Activated CD8-positive, alpha-beta T cell treated with anti-CD3 and anti-CD28 coated beads for 36 hours (primary cell): Measurements from ENCODE around the gene NOC2L. TPM values are rescaled to one million over a fixed set of nuclear protein-coding genes. Genes with fewer than 3 reads are reported as not detected.

ENCODE experiments used
- ATAC-seq: fragments of 200-7000 bp; cut with Tn5 transposase; one replicate; pipeline ENCODE4 v1.10.0; 2021; ENCODE audit warnings: mild to moderate bottlenecking, moderate library complexity
- CTCF ChIA-PET: fragments of 350-600 bp; sonication (Branson Sonifier 250); formaldehyde crosslinking; loops from one replicate; lab custom pipeline; 2021; ENCODE audit warnings: antibody characterized with exemption; lab: Charles Lee
- POLR2A ChIA-PET: fragments of 350-600 bp; sonication (Branson Sonifier 250); formaldehyde crosslinking; loops from one replicate; lab custom pipeline; 2021; ENCODE audit warnings: antibody characterized with exemption; lab: Charles Lee
- DNase-seq: peaks from one replicate; pipeline ENCODE4 v3.0.0-alpha.2; 2020
- H3K27ac Mint-ChIP-seq: one replicate; pipeline ENCODE4 v1.8.0; 2021; ENCODE audit warnings: mild to moderate bottlenecking, mixed read lengths
- H3K27me3 Mint-ChIP-seq: one replicate; pipeline ENCODE4 v1.8.0; 2021; ENCODE audit warnings: mixed read lengths
- H3K36me3 Mint-ChIP-seq: one replicate; pipeline ENCODE4 v1.8.0; 2021; ENCODE audit warnings: low read depth, mixed read lengths
- H3K4me1 Mint-ChIP-seq: one replicate; pipeline ENCODE4 v1.8.0; 2021; ENCODE audit warnings: low read depth, mixed read lengths
- H3K4me3 Mint-ChIP-seq: one replicate; pipeline ENCODE4 v1.8.0; 2021; ENCODE audit warnings: mild to moderate bottlenecking, moderate library complexity, mixed read lengths
- H3K9me3 Mint-ChIP-seq: one replicate; pipeline ENCODE4 v1.8.0; 2021; ENCODE audit warnings: mixed read lengths
- intact Hi-C: fragments of 100-400 bp; cut with micrococcal nuclease; formaldehyde crosslinking; loops from one replicate; pipeline ENCODE4 v1.10.0; 2022
- total RNA-seq, 2 experiments: library from RNA; stranded (reverse); gene quantifications; one replicate each; pipeline ENCODE4 v1.2.3, GENCODE V29; 2021
- TF ChIP-seq, protein P1 (sequence below): fragments of 200-600 bp; IDR thresholded peaks from one replicate; pipeline ENCODE4 v1.8.0; 2022; ENCODE audit warnings: antibody characterized with exemption, mild to moderate bottlenecking

Gene NOC2L
- total RNA-seq, 2 experiments from 2014 or later, result 138 to 139 TPM

DNA sequence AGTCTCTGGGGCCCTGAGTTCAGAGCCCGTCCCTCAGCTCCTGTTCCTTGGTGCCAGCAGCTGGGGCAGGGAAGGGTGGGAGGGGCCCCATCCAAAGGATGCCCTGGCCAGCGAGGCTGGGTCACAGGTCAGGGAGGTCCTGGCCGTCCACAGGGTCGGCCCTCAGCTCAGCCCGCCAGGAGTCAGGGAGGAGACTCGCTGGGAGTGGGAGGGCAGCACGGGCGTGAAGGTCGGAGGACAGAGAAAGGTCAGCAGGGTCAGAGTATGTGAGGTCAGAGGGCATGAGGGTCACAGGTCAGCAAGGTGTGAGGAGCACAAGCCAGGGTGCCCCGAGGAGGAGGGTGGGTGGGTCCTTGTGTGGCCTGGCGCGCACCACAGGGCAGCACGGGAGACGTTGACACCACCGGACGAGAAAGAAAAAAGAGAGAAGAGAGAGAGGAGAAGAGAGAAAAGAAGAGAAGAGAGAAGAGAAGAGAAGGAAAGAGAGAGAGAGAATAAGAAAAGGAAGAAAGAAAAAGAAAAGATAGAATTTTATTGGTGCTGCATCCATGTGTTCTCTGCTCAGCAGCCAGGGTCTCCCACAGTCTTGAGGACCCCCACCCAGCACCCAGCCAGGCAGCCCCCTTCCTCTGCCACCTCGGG lies 15.8 kb upstream of the NOC2L start:
- TF ChIP-seq, protein P1, sequence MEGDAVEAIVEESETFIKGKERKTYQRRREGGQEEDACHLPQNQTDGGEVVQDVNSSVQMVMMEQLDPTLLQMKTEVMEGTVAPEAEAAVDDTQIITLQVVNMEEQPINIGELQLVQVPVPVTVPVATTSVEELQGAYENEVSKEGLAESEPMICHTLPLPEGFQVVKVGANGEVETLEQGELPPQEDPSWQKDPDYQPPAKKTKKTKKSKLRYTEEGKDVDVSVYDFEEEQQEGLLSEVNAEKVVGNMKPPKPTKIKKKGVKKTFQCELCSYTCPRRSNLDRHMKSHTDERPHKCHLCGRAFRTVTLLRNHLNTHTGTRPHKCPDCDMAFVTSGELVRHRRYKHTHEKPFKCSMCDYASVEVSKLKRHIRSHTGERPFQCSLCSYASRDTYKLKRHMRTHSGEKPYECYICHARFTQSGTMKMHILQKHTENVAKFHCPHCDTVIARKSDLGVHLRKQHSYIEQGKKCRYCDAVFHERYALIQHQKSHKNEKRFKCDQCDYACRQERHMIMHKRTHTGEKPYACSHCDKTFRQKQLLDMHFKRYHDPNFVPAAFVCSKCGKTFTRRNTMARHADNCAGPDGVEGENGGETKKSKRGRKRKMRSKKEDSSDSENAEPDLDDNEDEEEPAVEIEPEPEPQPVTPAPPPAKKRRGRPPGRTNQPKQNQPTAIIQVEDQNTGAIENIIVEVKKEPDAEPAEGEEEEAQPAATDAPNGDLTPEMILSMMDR, result no peak
- intact Hi-C loops, result no loop called here
- H3K9me3 Mint-ChIP-seq, result no peaks in the 10 kb centered on the region
- CTCF ChIA-PET, result no interaction called here
- no peak overlapping the region for H3K27ac Mint-ChIP-seq
- POLR2A ChIA-PET, result interaction anchor here (1.1 kb wide), 1 partner anchor 140 kb away, joined by 3 read pairs; no protein-coding TSS in a partner anchor
- H3K4me3 Mint-ChIP-seq, result no peak overlapping the region
- no peaks in the 10 kb centered on the region for H3K36me3 Mint-ChIP-seq
- ATAC-seq (no peak), DNase-seq (no peak)
- H3K27me3 Mint-ChIP-seq, result peaks cover 15% of the 10 kb centered on the region
- peaks cover 4% of the 10 kb centered on the region for H3K4me1 Mint-ChIP-seq

DNA sequence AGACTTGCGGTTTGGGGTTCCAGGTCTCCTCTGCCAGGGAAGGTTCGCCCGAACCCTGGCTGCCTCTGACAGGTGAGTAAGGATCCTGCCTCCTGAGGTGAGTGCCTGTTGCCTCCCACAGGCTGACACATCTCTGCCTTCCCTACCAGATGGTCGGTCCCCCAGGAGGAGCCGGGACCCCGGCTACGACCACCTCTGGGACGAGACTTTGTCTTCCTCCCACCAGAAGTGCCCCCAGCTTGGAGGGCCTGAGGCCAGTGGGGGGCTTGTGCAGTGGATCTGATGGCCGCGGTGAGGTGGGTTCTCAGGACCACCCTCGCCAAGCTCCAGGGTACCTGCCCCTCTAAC lies 15.2 kb upstream of the NOC2L start:
- intact Hi-C loops, result no loop called here
- CTCF ChIA-PET, result interaction anchor here (1.5 kb wide), 1 partner anchor 28 kb away, joined by 3 read pairs; no protein-coding TSS in a partner anchor
- Mint-ChIP-seq H3K9me3 (peaks cover 2% of the 10 kb centered on the region), H3K36me3 (no peaks in the 10 kb centered on the region), H3K4me1 (peaks cover 4% of the 10 kb centered on the region), H3K27me3 (peaks cover 21% of the 10 kb centered on the region), H3K27ac (no peak overlapping the region), H3K4me3 (no peak overlapping the region)
- no peak for DNase-seq
- POLR2A ChIA-PET, result no interaction called here
- ATAC-seq, result no peak
- TF ChIP-seq, protein P1, result no peak

DNA sequence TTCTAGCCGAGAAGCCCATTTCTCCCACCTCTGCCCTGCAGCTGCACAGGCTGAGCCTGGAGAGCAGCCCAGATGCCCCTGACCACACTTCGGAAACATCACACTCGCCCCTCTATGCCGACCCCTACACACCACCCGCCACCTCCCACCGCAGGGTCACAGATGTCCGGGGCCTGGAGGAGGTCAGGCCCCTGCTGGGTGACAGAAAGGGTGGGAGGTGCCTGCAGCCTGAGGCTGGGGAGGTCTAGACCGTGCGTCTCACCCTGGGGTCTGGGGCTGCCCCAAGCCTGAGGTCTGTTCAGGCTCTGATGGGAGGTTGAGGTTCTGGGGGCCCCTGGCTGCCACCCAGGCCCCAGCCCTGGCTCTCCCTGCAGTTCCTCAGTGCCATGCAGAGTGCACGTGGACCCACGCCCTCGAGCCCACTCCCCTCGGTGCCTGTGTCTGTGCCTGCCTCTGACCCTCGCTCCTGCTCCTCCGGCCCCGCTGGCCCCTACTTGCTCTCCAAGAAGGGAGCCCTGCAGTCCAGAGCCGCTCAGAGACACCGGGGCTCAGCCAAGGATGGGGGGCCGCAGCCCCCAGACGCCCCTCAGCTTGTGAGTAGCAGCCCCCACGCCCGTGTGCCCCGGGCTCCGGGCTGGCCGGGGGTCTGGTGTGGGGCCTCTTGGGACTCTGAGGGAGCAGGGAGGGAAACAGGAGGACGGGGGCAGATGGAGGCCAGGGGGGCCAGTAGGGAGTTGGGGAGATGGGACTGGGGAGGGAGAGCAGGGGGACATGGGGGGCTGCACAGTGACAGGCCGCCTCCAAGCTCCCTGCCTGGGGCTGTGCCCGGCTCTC lies 14.6 kb upstream of the NOC2L start:
- ChIA-PET CTCF (interaction anchor here (1.5 kb wide), 1 partner anchor 29 kb away, joined by 3 read pairs; no protein-coding TSS in a partner anchor), POLR2A (no interaction called here)
- no peak overlapping the region for H3K4me3 Mint-ChIP-seq
- H3K27ac Mint-ChIP-seq, result no peak overlapping the region
- H3K4me1 Mint-ChIP-seq, result peaks cover 4% of the 10 kb centered on the region
- no peak for DNase-seq
- no peaks in the 10 kb centered on the region for H3K36me3 Mint-ChIP-seq
- peaks cover 2% of the 10 kb centered on the region for H3K9me3 Mint-ChIP-seq
- no peak for ATAC-seq
- intact Hi-C loops, result no loop called here
- H3K27me3 Mint-ChIP-seq, result peaks cover 23% of the 10 kb centered on the region
- TF ChIP-seq, protein P1, result no peak

DNA sequence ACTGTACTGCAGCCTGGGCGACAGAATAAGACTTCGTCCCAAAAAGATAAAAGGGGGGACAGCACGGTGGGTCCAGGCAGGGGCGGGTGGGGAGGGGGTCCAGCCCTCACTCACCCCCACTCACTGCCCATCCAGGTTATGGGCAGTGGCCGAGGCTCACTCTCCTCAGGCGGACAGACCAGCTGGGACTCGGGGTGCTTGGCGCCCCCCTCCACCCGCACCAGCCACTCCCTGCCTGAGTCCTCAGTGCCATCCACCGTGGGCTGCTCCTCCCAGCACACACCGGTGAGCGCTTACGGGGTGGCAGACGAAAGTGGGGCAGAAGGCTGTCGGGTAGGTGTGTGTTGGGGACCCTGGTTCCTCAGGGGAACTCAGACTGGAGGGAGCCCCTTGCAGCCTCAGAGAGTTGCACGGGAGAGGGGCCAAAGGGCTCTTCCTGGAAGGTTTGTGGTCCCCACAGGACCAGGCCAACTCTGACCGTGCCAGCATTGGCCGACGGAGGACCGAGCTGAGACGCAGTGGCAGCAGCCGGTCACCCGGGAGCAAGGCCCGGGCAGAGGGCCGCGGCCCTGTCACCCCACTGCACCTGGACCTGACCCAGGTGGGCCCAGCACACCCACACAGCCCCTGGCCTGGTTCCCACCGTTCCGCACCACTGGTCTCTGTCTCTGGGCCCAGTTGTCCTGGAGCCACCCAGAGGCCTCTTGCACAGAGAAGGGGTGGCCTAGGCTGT lies 13.8 kb upstream of the NOC2L start:
- ChIA-PET POLR2A (no interaction called here), CTCF (interaction anchor here (1.5 kb wide), 1 partner anchor 29 kb away, joined by 3 read pairs; no protein-coding TSS in a partner anchor)
- H3K36me3 Mint-ChIP-seq, result no peaks in the 10 kb centered on the region
- intact Hi-C loops, result no loop called here
- H3K4me3 Mint-ChIP-seq, result no peak overlapping the region
- no peak overlapping the region for H3K27ac Mint-ChIP-seq
- ATAC-seq (no peak), DNase-seq (no peak)
- TF ChIP-seq, protein P1, result no peak
- H3K9me3 Mint-ChIP-seq, result peaks cover 2% of the 10 kb centered on the region
- no peaks in the 10 kb centered on the region for H3K4me1 Mint-ChIP-seq
- peaks cover 20% of the 10 kb centered on the region for H3K27me3 Mint-ChIP-seq
